Measurements from ENCODE around the gene APLNR. TPM values are rescaled to one million over a fixed set of nuclear protein-coding genes. Genes with fewer than 3 reads are reported as not detected.

The APLNR gene
- total RNA-seq, 1 experiment from 2014 or later, result 0.39 TPM

DNA sequence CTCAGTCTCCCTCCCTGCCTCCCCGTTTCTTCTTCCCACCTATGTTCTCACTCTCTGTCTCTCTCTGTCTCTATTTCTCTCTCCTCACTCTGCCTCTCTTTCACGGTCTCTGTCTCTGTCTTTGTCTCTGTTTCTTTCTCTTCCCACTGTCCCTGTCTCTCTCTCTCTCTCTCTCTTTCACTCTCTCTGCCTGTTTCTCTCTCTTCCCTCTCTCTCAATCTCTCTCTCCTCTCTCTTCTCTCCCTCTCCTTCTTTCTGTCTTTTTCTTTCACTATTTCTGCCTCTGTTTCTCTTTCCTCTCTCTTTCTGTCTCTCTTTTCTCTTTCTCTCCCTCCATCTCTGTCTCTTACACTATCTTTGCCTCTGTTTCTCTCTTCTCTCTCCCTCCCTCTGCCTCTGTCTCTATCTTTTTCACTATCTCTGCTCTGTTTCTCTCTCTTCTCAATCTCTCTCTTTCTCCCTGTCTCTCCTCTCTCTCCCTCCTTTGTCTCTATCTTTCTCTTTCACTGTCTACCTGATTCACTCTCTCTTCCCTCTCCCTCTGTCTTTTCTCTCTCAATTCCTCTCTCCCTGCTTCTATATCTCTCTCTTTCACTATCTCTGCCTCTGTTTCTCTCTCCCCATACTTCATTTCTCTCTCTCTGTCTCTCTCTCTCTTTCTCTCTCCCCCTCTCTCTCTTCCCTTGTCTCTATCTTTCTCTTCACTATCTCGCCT lies 5.4 kb downstream of the APLNR start:
- Histone ChIP-seq H2BK20ac (ENCODE audit: low read depth, low read length, poor library complexity, severe bottlenecking) (no peak overlapping the region), H3K23me2 (ENCODE audit: insufficient read length, low read depth, low read length, poor library complexity, severe bottlenecking) (no peaks in the 10 kb centered on the region), H3T11ph (ENCODE audit: low read length) (no peak overlapping the region), H4K91ac (ENCODE audit: insufficient read length, low read depth, low read length) (no peak overlapping the region), H4K20me1 (ENCODE audit: control insufficient read depth, insufficient read depth, insufficient read length) (no peaks in the 10 kb centered on the region), H2BK12ac (ENCODE audit: insufficient read length, low read depth, low read length) (no peak overlapping the region), H3K9me3 (ENCODE audit: control insufficient read depth, low read depth, low read length) (no peaks in the 10 kb centered on the region), H3K18ac (ENCODE audit: insufficient read length, low read depth, low read length) (no peak overlapping the region), H3K27me3 (ENCODE audit: insufficient read depth, low read length) (no peaks in the 10 kb centered on the region), H3K56ac (ENCODE audit: insufficient read length, low read depth, low read length) (no peak overlapping the region), H2BK5ac (ENCODE audit: insufficient read length, low read length) (no peak overlapping the region), H3K79me2 (ENCODE audit: insufficient read depth, low read length) (no peaks in the 10 kb centered on the region), H2AFZ (ENCODE audit: low read length) (no peak overlapping the region), H3K79me1 (ENCODE audit: insufficient read depth, low read depth, low read length, poor library complexity, severe bottlenecking) (no peaks in the 10 kb centered on the region), H3K9ac (ENCODE audit: extremely low read depth, insufficient read length, low read length) (no peak overlapping the region), H2AK5ac (ENCODE audit: insufficient read length, low read length) (no peak overlapping the region), H2BK15ac (ENCODE audit: low read depth, low read length) (no peak overlapping the region), H3K27ac (ENCODE audit: insufficient read length, low read depth, low read length) (no peak overlapping the region), H2BK120ac (ENCODE audit: low read depth, low read length, poor library complexity, severe bottlenecking) (no peak overlapping the region), H3K4me2 (ENCODE audit: insufficient read depth, insufficient read length, low read length) (no peak overlapping the region), H4K5ac (ENCODE audit: insufficient read length, low read depth, low read length) (no peak overlapping the region), H3K4me1 (ENCODE audit: insufficient read depth, low read length) (no peaks in the 10 kb centered on the region; the same call in 1 of the 2 replicates), H3K14ac (ENCODE audit: insufficient read depth, low read length) (no peak overlapping the region), H4K8ac (replicated peaks; ENCODE audit: insufficient read length, low read depth, low read length) (no peak overlapping the region), H3K23ac (ENCODE audit: insufficient read length, low read depth, low read length) (no peak overlapping the region), H3K4ac (ENCODE audit: low read depth, low read length) (no peak overlapping the region)
- H3K4me1 Mint-ChIP-seq, result peaks cover 18 to 35% of the 10 kb centered on the region in 2 experiments
- no CpG with 5 or more reads among the region's 3 CpGs for WGBS (ENCODE audit: extremely low coverage, insufficient read length, low lambda C conversion rate)
- H3K9me3 Mint-ChIP-seq, result no peaks in the 10 kb centered on the region; a peak in 1 of 5 replicates
- DNase-seq, result no peak
- TF ChIP-seq, protein P1, sequence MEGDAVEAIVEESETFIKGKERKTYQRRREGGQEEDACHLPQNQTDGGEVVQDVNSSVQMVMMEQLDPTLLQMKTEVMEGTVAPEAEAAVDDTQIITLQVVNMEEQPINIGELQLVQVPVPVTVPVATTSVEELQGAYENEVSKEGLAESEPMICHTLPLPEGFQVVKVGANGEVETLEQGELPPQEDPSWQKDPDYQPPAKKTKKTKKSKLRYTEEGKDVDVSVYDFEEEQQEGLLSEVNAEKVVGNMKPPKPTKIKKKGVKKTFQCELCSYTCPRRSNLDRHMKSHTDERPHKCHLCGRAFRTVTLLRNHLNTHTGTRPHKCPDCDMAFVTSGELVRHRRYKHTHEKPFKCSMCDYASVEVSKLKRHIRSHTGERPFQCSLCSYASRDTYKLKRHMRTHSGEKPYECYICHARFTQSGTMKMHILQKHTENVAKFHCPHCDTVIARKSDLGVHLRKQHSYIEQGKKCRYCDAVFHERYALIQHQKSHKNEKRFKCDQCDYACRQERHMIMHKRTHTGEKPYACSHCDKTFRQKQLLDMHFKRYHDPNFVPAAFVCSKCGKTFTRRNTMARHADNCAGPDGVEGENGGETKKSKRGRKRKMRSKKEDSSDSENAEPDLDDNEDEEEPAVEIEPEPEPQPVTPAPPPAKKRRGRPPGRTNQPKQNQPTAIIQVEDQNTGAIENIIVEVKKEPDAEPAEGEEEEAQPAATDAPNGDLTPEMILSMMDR (conservative IDR thresholded peaks at IDR 0.05), result no peak
- H3K27me3 Mint-ChIP-seq (ENCODE audit: low read depth), result peaks cover 27% of the 10 kb centered on the region
- no peaks in the 10 kb centered on the region for H3K36me3 Mint-ChIP-seq (ENCODE audit: insufficient read depth in 1 of 3, low read depth in 3 of 3)
- H3K4me3 Mint-ChIP-seq, result no peak overlapping the region
- H3K27ac Mint-ChIP-seq, result no peak overlapping the region
